ENCODE measurements around the gene KCNC4. TPM values are rescaled to one million over a fixed set of nuclear protein-coding genes. Genes with fewer than 3 reads are reported as not detected.
A peak's percentile ranks its signal among the peaks of the same experiment; 100 is the strongest.

KCNC4 gene
- total and polyA plus RNA-seq, 12 donors, result 2.2 to 13.8 (median 5.1) TPM

- H3K36me3 ChIP-seq, result no peaks in the 10 kb centered on the region
- no peak overlapping the region for H3K27ac ChIP-seq
- DNase-seq (no peak), ATAC-seq (no peak)
- 69 to 71% methylated on average over 14 of the region's 14 CpGs for WGBS, 2 donors
- H3K4me1 ChIP-seq, result peaks cover 0 to 9% (median 0%) of the 10 kb centered on the region in 9 donors
- H3K27me3 ChIP-seq, result no peaks in the 10 kb centered on the region
- TF ChIP-seq CTCF (IDR thresholded peaks at IDR 0.05), result no peak
- no peak overlapping the region for H3K4me3 ChIP-seq
- intact Hi-C loops (cut with DNase I), result loop anchor here in 9 of 10 donors (2.0 to 10.0 kb wide), 5 partner anchors 112 to 297 kb away; no protein-coding TSS in a partner anchor
- H3K9me3 ChIP-seq, result no peaks in the 10 kb centered on the region
Measured at GRCh38 chr1:110200666-110201065, 9.4 kb upstream of the KCNC4 start.

- no peak for DNase-seq
- ATAC-seq, result no peak
- no peak for TF ChIP-seq CTCF (IDR thresholded peaks at IDR 0.05)
- H3K4me3 ChIP-seq, result no peak overlapping the region
- H3K4me1 ChIP-seq, result peaks cover 0 to 9% (median 0%) of the 10 kb centered on the region in 9 donors
- H3K36me3 ChIP-seq, result no peaks in the 10 kb centered on the region
- no peaks in the 10 kb centered on the region for H3K9me3 ChIP-seq
- H3K27ac ChIP-seq, result no peak overlapping the region
- WGBS, 2 donors, result 87 to 89% methylated on average over 10 of the region's 10 CpGs
- no peaks in the 10 kb centered on the region for H3K27me3 ChIP-seq
- intact Hi-C loops (cut with DNase I), result loop anchor here in 9 of 10 donors (2.0 to 10.0 kb wide), 5 partner anchors 111 to 296 kb away; no protein-coding TSS in a partner anchor
Measured at GRCh38 chr1:110201157-110201825, 8.8 kb upstream of the KCNC4 start.

- TF ChIP-seq CTCF (IDR thresholded peaks at IDR 0.05), result peak; percentile 81 to 92 (median 89)
- WGBS, 2 donors, result 33% methylated on average over 6 of the region's 6 CpGs
- H3K27me3 ChIP-seq, result no peaks in the 10 kb centered on the region
- H3K36me3 ChIP-seq, result no peaks in the 10 kb centered on the region
- intact Hi-C loops (cut with DNase I), result loop anchor here (1.0 to 10.0 kb wide), 7 partner anchors 109 to 294 kb away; no protein-coding TSS in a partner anchor
- DNase-seq, result peak in 1 of 2 donors; percentile 67
- H3K4me1 ChIP-seq, result peaks cover 0 to 9% (median 4%) of the 10 kb centered on the region in 9 donors
- H3K9me3 ChIP-seq, result no peaks in the 10 kb centered on the region
- peak in 7 of 8 donors; percentile 31 to 73 (median 42) for ATAC-seq
- no peak overlapping the region for H3K27ac ChIP-seq
- no peak overlapping the region for H3K4me3 ChIP-seq
Measured at GRCh38 chr1:110203021-110203661, 7.0 kb upstream of the KCNC4 start.

- no peaks in the 10 kb centered on the region for H3K36me3 ChIP-seq
- intact Hi-C loops (cut with DNase I), result loop anchor here in 6 of 10 donors (2.0 to 10.0 kb wide), 5 partner anchors 52 to 292 kb away; no protein-coding TSS in a partner anchor
- peaks cover 0 to 17% (median 12%) of the 10 kb centered on the region in 9 donors for H3K4me1 ChIP-seq
- WGBS, 2 donors, result 86 to 90% methylated on average over 4 of the region's 4 CpGs
- DNase-seq, result no peak
- H3K27me3 ChIP-seq, result no peaks in the 10 kb centered on the region
- H3K4me3 ChIP-seq, result no peak overlapping the region
- H3K27ac ChIP-seq, result no peak overlapping the region
- H3K9me3 ChIP-seq, result no peaks in the 10 kb centered on the region
- ATAC-seq, result no peak
- TF ChIP-seq CTCF (IDR thresholded peaks at IDR 0.05), result no peak
Measured at GRCh38 chr1:110205156-110205555, 5.0 kb upstream of the KCNC4 start.
